Pancreas (tissue), 10 donors: ENCODE results near the gene TIAL1. TPM values are rescaled to one million over a fixed set of nuclear protein-coding genes. Genes with fewer than 3 reads are reported as not detected.
"Not testable (repeated sequence)": the region's sequence is repeated elsewhere in the genome, so short reads cannot be mapped to it uniquely, and the experiment has no call there.

Experiments used
- ATAC-seq, 4 donors: fragments of 200-7000 bp; cut with Tn5 transposase; one replicate each; pipeline versions ENCODE4 v1.8.0 to v1.9.1; 2020; ENCODE audit warnings: mild to moderate bottlenecking in 4 of 4, moderate library complexity in 4 of 4
- DNase-seq, 6 donors: peaks; one replicate each; pipeline ENCODE4 v3.0.0-alpha.2; 2020
- FAIRE-seq: peaks from 2 replicates; lab custom pipeline; 2012; peaks lifted over from hg19 to GRCh38; lab: Jason Lieb, UNC
- H3K27ac ChIP-seq, 4 donors: fragments of 200-600 bp; sonication (generic); 1 replicate in 3 of 4; 2 replicates in 1 of 4; pipeline versions ENCODE4 v1.5.0 to v1.8.0; 2020
- H3K27me3 ChIP-seq, 4 donors: fragments of 200-600 bp; one replicate each; pipeline ENCODE4 v1.8.0; 2021
- H3K36me3 ChIP-seq, 3 donors: fragments of 200-600 bp; sonication (generic) in 1 of 3; one replicate each; pipeline versions ENCODE4 v1.5.0 to v1.8.0; 2020 to 2021
- H3K4me1 ChIP-seq, 3 donors: fragments of 200-600 bp; one replicate each; pipeline ENCODE4 v1.8.0; 2021
- H3K4me3 ChIP-seq, 4 donors: fragments of 200-600 bp; sonication (generic) in 2 of 4; one replicate each; pipeline versions ENCODE4 v1.5.0 to v1.8.0; 2020 to 2021
- H3K9me3 ChIP-seq, 4 donors: fragments of 200-600 bp; one replicate each; pipeline ENCODE4 v1.8.0; 2021
- CTCF ChIP-seq, 4 donors: fragments of 200-600 bp; sonication (generic) in 3 of 4; IDR thresholded peaks; one replicate each; pipeline versions ENCODE4 v1.5.0 to v1.8.0; 2021; ENCODE audit warnings: antibody characterized with exemption in 4 of 4
- WGBS, 2 donors: extraction: QIAGEN DNeasy Blood & Tissue Kit; methylation state at CpG; one replicate each; pipeline ENCODE4 v1.1.7; 2013; 5-methylcytosine and 5-hydroxymethylcytosine counted together
- intact Hi-C, 3 donors: fragments of 100-400 bp; cut with DNase I; formaldehyde crosslinking; loops; one replicate each; pipeline versions ENCODE4 v1.11.1 to v1.14.2; 2022
- polyA plus RNA-seq, 2 donors: library from polyadenylated mRNA; stranded (reverse); fragments of 200-250 nt; gene quantifications; one replicate each; pipeline ENCODE4 v1.2.3, GENCODE V29; 2013
- total RNA-seq, 6 donors: library from RNA; stranded (reverse); fragmentation: NEBNext Ultra II Directional in 4 of 6; extraction: Animal tissue kit (Norgen Biotek cat#: 25700) in 4 of 6; gene quantifications; one replicate each; pipeline versions ENCODE4 v1.2.1 to v1.2.4, GENCODE V29; 2021 to 2023
- donor health status: healthy with polysubstance abuse.
- donor health status: DM: no; HTN: no; CAD: no; lungs with moderate emphysema.
- donor health status: DM: no; HTN: no; CAD: no.
- donor health status: control.
- donor health status: control.
- donor health status: Bipolar disorder and iron deficiency.
- donor health status: DM: yes; HTN: yes; CAD: no.
- donor health status: DM: no; HTN: no; CAD: no.
- donor health status: DM: no; HTN: no; CAD: no.
- donor health status: DM: yes; HTN: yes; CAD: no.

TIAL1 gene
- total and polyA plus RNA-seq, 8 donors = 26.3 to 64.0 (median 45.9) TPM

GRCh38 chr10:119536508-119537025 is 60.2 kb downstream of the TIAL1 start:
- ATAC-seq = peak in 2 of 4 donors; percentile 43 to 56
- H3K27ac ChIP-seq = peak overlapping the region in 1 of 4 donors; percentile 19
- no peaks in the 10 kb centered on the region for H3K27me3 ChIP-seq
- no peak for FAIRE-seq
- TF ChIP-seq CTCF (IDR thresholded peaks at IDR 0.05) = no peak
- no peaks in the 10 kb centered on the region for H3K4me1 ChIP-seq
- no peak for DNase-seq
- 64 to 71% methylated on average over 9 of the region's 9 CpGs for WGBS, 2 donors
- H3K36me3 ChIP-seq = no peaks in the 10 kb centered on the region
- no peaks in the 10 kb centered on the region for H3K9me3 ChIP-seq
- intact Hi-C loops = no loop called here
- no peak overlapping the region for H3K4me3 ChIP-seq

- H3K27ac ChIP-seq = peak overlapping the region in 1 of 4 donors; percentile 19
- no peak for TF ChIP-seq CTCF (IDR thresholded peaks at IDR 0.05)
- no peaks in the 10 kb centered on the region for H3K4me1 ChIP-seq
- H3K9me3 ChIP-seq = no peaks in the 10 kb centered on the region
- FAIRE-seq (no peak), ATAC-seq (no peak), DNase-seq (no peak)
- intact Hi-C loops = no loop called here
- no peaks in the 10 kb centered on the region for H3K27me3 ChIP-seq
- WGBS, 2 donors = 63 to 66% methylated on average over 11 of the region's 11 CpGs
- no peak overlapping the region for H3K4me3 ChIP-seq
- no peaks in the 10 kb centered on the region for H3K36me3 ChIP-seq
Measured at GRCh38 chr10:119535837-119536507, 60.8 kb downstream of the TIAL1 start.

GRCh38 chr10:119535305-119535704 is 61.5 kb downstream of the TIAL1 start:
- H3K27ac ChIP-seq = no peak overlapping the region
- TF ChIP-seq CTCF (IDR thresholded peaks at IDR 0.05) = no peak
- no peak overlapping the region for H3K4me3 ChIP-seq
- 61 to 77% methylated on average over 3 of the region's 3 CpGs for WGBS, 2 donors
- H3K36me3 ChIP-seq = no peaks in the 10 kb centered on the region
- intact Hi-C loops = no loop called here
- H3K9me3 ChIP-seq = no peaks in the 10 kb centered on the region
- FAIRE-seq = no peak
- DNase-seq = no peak
- no peak for ATAC-seq
- H3K4me1 ChIP-seq = no peaks in the 10 kb centered on the region
- no peaks in the 10 kb centered on the region for H3K27me3 ChIP-seq

GRCh38 chr10:119533473-119533872 is 63.3 kb downstream of the TIAL1 start:
- DNase-seq = no peak
- no peak overlapping the region for H3K4me3 ChIP-seq
- 89 to 93% methylated on average over 2 of the region's 2 CpGs for WGBS, 2 donors
- H3K27me3 ChIP-seq = no peaks in the 10 kb centered on the region
- FAIRE-seq = no peak
- intact Hi-C loops = no loop called here
- H3K4me1 ChIP-seq = no peaks in the 10 kb centered on the region
- H3K27ac ChIP-seq = no peak overlapping the region
- no peak for TF ChIP-seq CTCF (IDR thresholded peaks at IDR 0.05)
- ATAC-seq = no peak
- no peaks in the 10 kb centered on the region for H3K36me3 ChIP-seq
- H3K9me3 ChIP-seq = no peaks in the 10 kb centered on the region

- ATAC-seq = peak in 1 of 4 donors; percentile 47
- FAIRE-seq, H3K9me3 ChIP-seq, H3K27ac ChIP-seq, H3K4me1 ChIP-seq, H3K27me3 ChIP-seq, H3K36me3 ChIP-seq, intact Hi-C loops, H3K4me3 ChIP-seq, DNase-seq: not testable (repeated sequence)
- WGBS, 2 donors = 88 to 93% methylated on average over 8 of the region's 8 CpGs
Measured at GRCh38 chr10:119532791-119533190, 64.0 kb downstream of the TIAL1 start.

GRCh38 chr10:119532251-119532650 is 64.5 kb downstream of the TIAL1 start:
- DNase-seq, H3K9me3 ChIP-seq, H3K27me3 ChIP-seq, H3K4me1 ChIP-seq, FAIRE-seq, intact Hi-C loops, H3K4me3 ChIP-seq, H3K27ac ChIP-seq, ATAC-seq, H3K36me3 ChIP-seq: not testable (repeated sequence)
- 81 to 95% methylated on average over 8 of the region's 8 CpGs for WGBS, 2 donors
